ENCODE measurements around the gene THRB. TPM values are rescaled to one million over a fixed set of nuclear protein-coding genes. Genes with fewer than 3 reads are reported as not detected.

THRB gene
- total RNA-seq, 1 donor from 2014 or later: 0.31 TPM

- no peak overlapping the region for H3K4me3 Mint-ChIP-seq
- no peak overlapping the region for H3K27ac Mint-ChIP-seq
- no peaks in the 10 kb centered on the region for H3K4me1 Mint-ChIP-seq
- intact Hi-C loops (cut with micrococcal nuclease): no loop called here
- peaks cover 2% of the 10 kb centered on the region for H3K9me3 Mint-ChIP-seq
- no peaks in the 10 kb centered on the region for H3K27me3 Mint-ChIP-seq
- H3K36me3 Mint-ChIP-seq (ENCODE audit: low read depth): no peaks in the 10 kb centered on the region
- TF ChIP-seq CTCF (IDR thresholded peaks at IDR 0.05): no peak
- DNase-seq (no peak), ATAC-seq (ENCODE audit: low read depth) (no peak)
- CTCF ChIA-PET: no interaction called here
- POLR2A ChIA-PET: no interaction called here
Observed at GRCh38 chr3:24299246-24299805, 195.3 kb downstream of the THRB start.

- H3K4me1 Mint-ChIP-seq: no peaks in the 10 kb centered on the region
- POLR2A ChIA-PET: no interaction called here
- intact Hi-C loops (cut with micrococcal nuclease): no loop called here
- no peak overlapping the region for H3K27ac Mint-ChIP-seq
- no peak for ATAC-seq (ENCODE audit: low read depth)
- H3K4me3 Mint-ChIP-seq: no peak overlapping the region
- H3K9me3 Mint-ChIP-seq: peaks cover 5% of the 10 kb centered on the region
- no peak for TF ChIP-seq CTCF (IDR thresholded peaks at IDR 0.05)
- CTCF ChIA-PET: no interaction called here
- H3K36me3 Mint-ChIP-seq (ENCODE audit: low read depth): peaks cover 3% of the 10 kb centered on the region
- no peaks in the 10 kb centered on the region for H3K27me3 Mint-ChIP-seq
- DNase-seq: no peak
Observed at GRCh38 chr3:24296441-24297205, 198.0 kb downstream of the THRB start.

- Mint-ChIP-seq H3K27ac (no peak overlapping the region), H3K9me3 (peaks cover 5% of the 10 kb centered on the region), H3K27me3 (no peaks in the 10 kb centered on the region), H3K4me3 (no peak overlapping the region), H3K4me1 (no peaks in the 10 kb centered on the region), H3K36me3 (ENCODE audit: low read depth) (peaks cover 3% of the 10 kb centered on the region)
- CTCF ChIA-PET: no interaction called here
- intact Hi-C loops (cut with micrococcal nuclease): no loop called here
- no peak for TF ChIP-seq CTCF (IDR thresholded peaks at IDR 0.05)
- no peak for ATAC-seq (ENCODE audit: low read depth)
- no peak for DNase-seq
- POLR2A ChIA-PET: no interaction called here
Observed at GRCh38 chr3:24294150-24294549, 200.5 kb downstream of the THRB start.

GRCh38 chr3:24291646-24292045 lies 203.0 kb downstream of the THRB start:
- DNase-seq (no peak), ATAC-seq (ENCODE audit: low read depth) (no peak)
- intact Hi-C loops (cut with micrococcal nuclease): no loop called here
- no peaks in the 10 kb centered on the region for H3K27me3 Mint-ChIP-seq
- peaks cover 5% of the 10 kb centered on the region for H3K9me3 Mint-ChIP-seq
- ChIA-PET POLR2A (no interaction called here), CTCF (no interaction called here)
- peaks cover 3% of the 10 kb centered on the region for H3K36me3 Mint-ChIP-seq (ENCODE audit: low read depth)
- H3K4me1 Mint-ChIP-seq: no peaks in the 10 kb centered on the region
- H3K27ac Mint-ChIP-seq: no peak overlapping the region
- TF ChIP-seq CTCF (IDR thresholded peaks at IDR 0.05): no peak
- no peak overlapping the region for H3K4me3 Mint-ChIP-seq

DNA sequence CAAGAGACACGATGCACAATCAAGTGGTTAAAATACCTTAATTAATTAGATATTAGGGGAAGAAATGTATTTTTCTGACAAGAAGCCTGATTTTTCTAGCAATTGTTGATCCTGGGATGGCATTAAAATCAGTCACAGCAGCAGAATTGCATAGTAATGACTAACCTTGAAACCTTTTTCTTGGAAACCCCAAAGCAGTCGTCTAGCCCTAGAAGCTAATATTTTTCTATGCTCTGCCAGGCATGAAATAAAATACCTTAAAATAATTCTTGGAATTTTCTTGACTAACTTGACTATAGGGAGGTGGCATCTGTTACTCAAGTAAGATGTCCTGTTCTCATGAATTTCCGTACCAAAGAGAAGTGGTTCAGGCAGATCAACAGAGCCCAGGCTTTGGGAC lies 204.1 kb downstream of the THRB start:
- ChIA-PET POLR2A (no interaction called here), CTCF (no interaction called here)
- Mint-ChIP-seq H3K27ac (no peak overlapping the region), H3K4me3 (no peak overlapping the region), H3K4me1 (no peaks in the 10 kb centered on the region), H3K36me3 (ENCODE audit: low read depth) (peaks cover 3% of the 10 kb centered on the region), H3K27me3 (no peaks in the 10 kb centered on the region), H3K9me3 (peaks cover 9% of the 10 kb centered on the region)
- no peak for DNase-seq
- intact Hi-C loops (cut with micrococcal nuclease): no loop called here
- no peak for TF ChIP-seq CTCF (IDR thresholded peaks at IDR 0.05)
- no peak for ATAC-seq (ENCODE audit: low read depth)
